Measurements from ENCODE around the gene IFT122. TPM values are rescaled to one million over a fixed set of nuclear protein-coding genes. Genes with fewer than 3 reads are reported as not detected.
"Not testable (repeated sequence)": the region's sequence is repeated elsewhere in the genome, so short reads cannot be mapped to it uniquely, and the experiment has no call there.

Gene IFT122
- polyA plus RNA-seq (2011; rRNA removed) (15.8 and 27.8 TPM in 2 replicates), polyA minus RNA-seq (2011; rRNA and poly(A)+ RNA removed) (30.4 and 48.9 TPM in 2 replicates)

DNA sequence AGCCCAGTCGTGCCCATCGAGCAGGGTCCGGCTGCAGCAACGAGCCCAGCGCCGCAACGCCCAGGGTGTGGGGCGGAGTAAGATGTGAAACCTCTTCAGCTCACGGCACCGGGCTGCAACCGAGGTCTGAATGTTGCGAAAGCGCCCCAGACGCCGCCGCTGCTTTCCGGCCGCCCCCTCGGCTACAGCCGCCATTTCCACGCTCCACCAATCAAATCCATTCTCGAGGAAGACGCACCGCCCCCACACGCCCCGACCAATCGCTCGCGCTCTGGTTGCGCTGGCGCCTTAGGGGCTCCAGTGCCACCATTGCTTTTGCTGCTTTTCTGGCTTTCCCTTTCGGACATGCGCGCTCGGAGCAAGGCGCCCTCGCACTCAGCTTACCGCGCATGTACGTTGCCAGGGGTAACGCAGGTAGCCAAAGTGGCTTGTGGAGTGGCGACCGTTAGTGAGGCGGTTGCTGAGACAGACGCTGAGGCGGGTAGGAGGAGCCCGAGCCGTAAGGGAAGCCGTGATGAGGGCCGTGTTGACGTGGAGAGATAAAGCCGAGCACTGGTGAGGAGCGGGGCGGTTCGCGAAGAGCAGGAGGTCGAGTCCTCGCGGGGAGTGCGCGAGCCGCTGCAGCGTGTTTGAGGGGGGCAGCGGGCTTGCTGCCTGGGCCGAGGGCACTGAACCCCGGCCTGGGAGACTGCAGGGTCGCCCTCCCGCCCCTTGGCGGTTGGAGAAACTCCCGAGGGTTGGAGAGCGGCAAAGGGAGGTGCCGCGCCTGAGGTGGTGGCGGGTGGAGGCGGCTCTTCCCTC lies at the start of gene IFT122, which contains the start of gene MBD4:
Gene IFT122 (plus strand): TSS at position 408 of the 801 bp plus-strand sequence. CDS start 107 bp downstream, at position 515.
Gene MBD4 (minus strand): TSS at position 132 of the 801 bp plus-strand sequence. CDS start 115 bp downstream, at position 17.
- POLR2A ChIA-PET, result interaction anchor here (0.6 kb wide), 1 partner anchor 11 kb away, joined by 6 read pairs; no protein-coding TSS in a partner anchor
- TF ChIP-seq, protein P1, sequence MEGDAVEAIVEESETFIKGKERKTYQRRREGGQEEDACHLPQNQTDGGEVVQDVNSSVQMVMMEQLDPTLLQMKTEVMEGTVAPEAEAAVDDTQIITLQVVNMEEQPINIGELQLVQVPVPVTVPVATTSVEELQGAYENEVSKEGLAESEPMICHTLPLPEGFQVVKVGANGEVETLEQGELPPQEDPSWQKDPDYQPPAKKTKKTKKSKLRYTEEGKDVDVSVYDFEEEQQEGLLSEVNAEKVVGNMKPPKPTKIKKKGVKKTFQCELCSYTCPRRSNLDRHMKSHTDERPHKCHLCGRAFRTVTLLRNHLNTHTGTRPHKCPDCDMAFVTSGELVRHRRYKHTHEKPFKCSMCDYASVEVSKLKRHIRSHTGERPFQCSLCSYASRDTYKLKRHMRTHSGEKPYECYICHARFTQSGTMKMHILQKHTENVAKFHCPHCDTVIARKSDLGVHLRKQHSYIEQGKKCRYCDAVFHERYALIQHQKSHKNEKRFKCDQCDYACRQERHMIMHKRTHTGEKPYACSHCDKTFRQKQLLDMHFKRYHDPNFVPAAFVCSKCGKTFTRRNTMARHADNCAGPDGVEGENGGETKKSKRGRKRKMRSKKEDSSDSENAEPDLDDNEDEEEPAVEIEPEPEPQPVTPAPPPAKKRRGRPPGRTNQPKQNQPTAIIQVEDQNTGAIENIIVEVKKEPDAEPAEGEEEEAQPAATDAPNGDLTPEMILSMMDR (IDR thresholded peaks at IDR 0.05; ENCODE audit: insufficient read depth, low read depth, low read length), result no peak
- Histone ChIP-seq H3K4me3 (ENCODE audit: low read depth, low read length) (peak within 1 kb of the TSS; percentile 94), H3K36me3 (ENCODE audit: control insufficient read depth, insufficient read depth, low read length) (peaks cover 2% of the 10 kb centered on the region; the same call in 1 of the 2 replicates), H3K27me3 (ENCODE audit: control insufficient read depth, insufficient read depth, low read length) (no peaks in the 10 kb centered on the region)
- CTCF ChIA-PET, result interaction anchor here (0.6 to 3.0 kb wide), 6 partner anchors 24 to 210 kb away, joined by 3 to 8 read pairs (median 3); a partner anchor contains a TSS
- DNase-seq (ENCODE audit: low read depth), result peak; percentile 98

DNA sequence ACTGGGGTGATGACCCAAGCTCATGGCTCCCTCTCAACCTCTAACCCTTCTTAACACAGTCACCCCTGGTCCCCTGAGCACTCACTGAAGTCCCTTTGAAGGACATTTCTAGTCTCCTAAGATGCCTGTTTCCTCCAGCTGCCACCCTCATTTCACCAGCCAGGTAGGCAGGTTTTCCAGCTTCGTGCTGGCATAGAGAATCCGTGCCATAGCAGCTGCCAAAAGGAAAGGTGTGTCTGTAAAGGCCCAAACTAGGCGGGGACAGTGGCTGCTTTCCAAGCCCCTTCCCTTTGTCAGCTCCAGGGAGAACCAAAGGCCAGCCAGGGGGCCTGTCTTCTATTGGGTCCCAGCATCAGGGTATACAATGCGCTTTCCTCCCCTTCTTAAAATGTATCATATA lies 48.4 kb upstream of the IFT122 start:
- POLR2A ChIA-PET; CTCF ChIA-PET; DNase-seq (ENCODE audit: low read depth); H3K4me3 ChIP-seq (ENCODE audit: low read depth, low read length); H3K27me3 ChIP-seq (ENCODE audit: control insufficient read depth, insufficient read depth, low read length): not testable (repeated sequence)
- H3K36me3 ChIP-seq (ENCODE audit: control insufficient read depth, insufficient read depth, low read length), result peaks cover 11% of the 10 kb centered on the region

DNA sequence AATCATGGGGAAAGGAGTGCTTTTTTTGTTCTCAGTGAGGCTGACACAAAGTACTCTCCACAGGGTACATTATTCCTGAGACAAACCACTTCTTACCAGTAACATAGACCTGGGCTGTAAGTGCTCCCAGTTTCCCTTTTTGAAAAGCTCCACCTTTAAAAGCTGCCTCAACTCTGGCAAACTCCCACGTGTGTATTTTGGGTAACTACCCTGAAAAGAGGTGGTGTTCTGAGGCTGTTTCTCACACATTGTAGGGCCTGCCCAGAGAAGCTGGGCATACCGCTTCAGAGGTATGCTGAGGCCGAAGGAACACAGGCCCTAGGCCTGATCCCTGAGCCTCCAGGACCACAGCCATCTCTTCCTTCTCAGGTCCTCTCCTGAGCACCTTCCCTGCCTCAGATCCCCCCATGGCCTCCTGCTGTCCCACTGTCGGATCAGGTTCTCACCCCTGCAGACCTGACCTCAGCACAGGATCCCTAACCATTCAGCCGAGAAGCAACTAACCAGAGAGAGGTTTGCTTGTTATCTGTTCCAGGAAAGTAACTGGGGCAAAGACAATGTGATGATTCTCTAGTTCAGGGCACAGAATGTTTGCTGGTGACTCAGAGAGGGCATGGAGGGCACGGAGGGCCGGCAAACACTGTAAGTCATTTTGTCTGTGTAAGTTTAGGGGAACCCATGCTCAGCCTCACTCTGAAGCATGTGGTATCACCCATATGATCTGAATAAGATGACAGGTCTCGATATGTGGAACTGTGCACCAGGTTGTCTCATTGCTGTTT lies 47.7 kb upstream of the IFT122 start:
- POLR2A ChIA-PET; DNase-seq (ENCODE audit: low read depth): not testable (repeated sequence)

GRCh38 chr3:129393271-129393670 lies 46.8 kb upstream of the IFT122 start:
- DNase-seq (ENCODE audit: low read depth), result no peak
- Histone ChIP-seq H3K4me3 (ENCODE audit: low read depth, low read length) (no peak overlapping the region), H3K36me3 (ENCODE audit: control insufficient read depth, insufficient read depth, low read length) (peaks cover 8% of the 10 kb centered on the region), H3K27me3 (ENCODE audit: control insufficient read depth, insufficient read depth, low read length) (no peaks in the 10 kb centered on the region)
- TF ChIP-seq, protein P1 (IDR thresholded peaks at IDR 0.05; ENCODE audit: insufficient read depth, low read depth, low read length), result no peak
- CTCF ChIA-PET, result no interaction called here
- POLR2A ChIA-PET, result no interaction called here

More for the DNA sequence above, 47.7 kb upstream of the IFT122 start:
- H3K27me3 ChIP-seq (ENCODE audit: control insufficient read depth, insufficient read depth, low read length); CTCF ChIA-PET; H3K4me3 ChIP-seq (ENCODE audit: low read depth, low read length); H3K36me3 ChIP-seq (ENCODE audit: control insufficient read depth, insufficient read depth, low read length): not testable (repeated sequence)

DNA sequence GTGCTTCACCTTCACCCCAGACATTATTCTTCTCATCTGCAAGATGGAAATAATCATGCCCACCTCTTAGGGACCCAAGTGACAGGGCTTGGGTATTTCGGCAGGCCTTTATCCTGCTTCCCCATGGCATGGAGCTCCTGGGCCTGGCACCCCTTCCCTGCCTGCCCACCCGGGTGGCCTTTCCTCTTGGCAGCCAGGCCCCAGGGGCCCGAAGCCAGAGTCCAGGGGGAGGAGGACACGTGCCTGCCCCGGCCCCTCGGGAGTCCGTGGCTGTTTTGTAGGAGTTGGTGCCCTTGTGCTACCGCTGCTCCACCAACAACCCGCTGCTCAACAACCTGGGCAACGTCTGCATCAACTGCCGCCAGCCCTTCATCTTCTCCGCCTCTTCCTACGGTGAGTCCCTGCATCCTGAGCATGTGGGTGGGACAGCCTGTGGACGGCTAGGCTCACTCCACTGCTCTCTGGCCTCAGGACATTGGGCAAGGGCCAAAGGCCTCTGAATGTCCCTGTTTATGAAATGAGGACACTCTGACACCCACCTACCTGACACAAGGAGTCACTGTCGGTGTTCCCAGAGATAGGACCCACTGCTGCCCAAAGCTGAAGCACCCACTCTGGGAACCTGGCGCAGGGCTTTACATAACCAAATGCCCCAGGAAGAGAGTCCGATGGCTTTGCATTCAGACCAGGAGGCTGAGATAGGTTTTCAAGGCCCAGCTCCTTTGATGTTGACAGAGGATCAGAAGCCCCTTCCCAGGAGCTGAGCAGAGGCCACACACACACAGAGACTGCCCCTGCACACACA lies 46.1 kb upstream of the IFT122 start:
- CTCF ChIA-PET; H3K27me3 ChIP-seq (ENCODE audit: control insufficient read depth, insufficient read depth, low read length); DNase-seq (ENCODE audit: low read depth); POLR2A ChIA-PET; H3K4me3 ChIP-seq (ENCODE audit: low read depth, low read length); H3K36me3 ChIP-seq (ENCODE audit: control insufficient read depth, insufficient read depth, low read length): not testable (repeated sequence)

- CTCF ChIA-PET, result interaction anchor here (0.6 to 1.3 kb wide), 2 partner anchors 8 to 11 kb away, joined by 3 to 4 read pairs; no protein-coding TSS in a partner anchor
- Histone ChIP-seq H3K4me3 (ENCODE audit: low read depth, low read length) (peak overlapping the region; percentile 56), H3K36me3 (ENCODE audit: control insufficient read depth, insufficient read depth, low read length) (peaks cover 2% of the 10 kb centered on the region), H3K27me3 (ENCODE audit: control insufficient read depth, insufficient read depth, low read length) (no peaks in the 10 kb centered on the region)
- TF ChIP-seq, protein P1 (IDR thresholded peaks at IDR 0.05; ENCODE audit: insufficient read depth, low read depth, low read length), result no peak
- POLR2A ChIA-PET, result no interaction called here
- DNase-seq (ENCODE audit: low read depth), result no peak
These were observed 41.2 kb upstream of the IFT122 start for GRCh38 chr3:129398803-129399144.
